GM23338 (cell line): ENCODE data around the gene CELF4. TPM values are rescaled to one million over a fixed set of nuclear protein-coding genes. Genes with fewer than 3 reads are reported as not detected.

Experiments used
- ATAC-seq: fragments of 200-7000 bp; cut with Tn5 transposase; 3 replicates; pipeline ENCODE4 v1.9.1; 2020
- DNase-seq: peaks from one replicate; pipeline ENCODE4 v3.0.0-alpha.2; 2015; ENCODE audit warnings: low spot score
- H2AFZ ChIP-seq: fragments of 200-600 bp; sonication (generic); 2 replicates; pipeline ENCODE4 v1.8.0; 2016; ENCODE audit warnings: antibody characterized with exemption, mild to moderate bottlenecking, moderate library complexity
- H3F3A ChIP-seq: fragments of 200-600 bp; sonication (generic); replicated peaks from 2 replicates; pipeline ENCODE4 v1.8.0; 2017; ENCODE audit warnings: antibody characterized with exemption, mixed run types, low read depth
- H3K27ac ChIP-seq: fragments of 200-600 bp; sonication (generic); 2 replicates; pipeline ENCODE4 v1.6.1; 2016; ENCODE audit warnings: low read depth
- H3K27me3 ChIP-seq: fragments of 200-600 bp; sonication (generic); 2 replicates; pipeline ENCODE4 v1.8.0; 2016; ENCODE audit warnings: mild to moderate bottlenecking, mixed run types, moderate library complexity; ENCODE audit not compliant: insufficient read depth
- H3K36me3 ChIP-seq: fragments of 200-600 bp; sonication (generic); 2 replicates; pipeline ENCODE4 v1.8.0; 2016; ENCODE audit warnings: mild to moderate bottlenecking; ENCODE audit not compliant: insufficient read depth
- H3K4me1 ChIP-seq: fragments of 200-600 bp; sonication (generic); 2 replicates; pipeline ENCODE4 v1.8.0; 2016; ENCODE audit warnings: mild to moderate bottlenecking, moderate library complexity; ENCODE audit not compliant: insufficient read depth
- H3K4me2 ChIP-seq: fragments of 200-600 bp; sonication (generic); 2 replicates; pipeline ENCODE4 v1.7.1; 2017; ENCODE audit warnings: mixed run types
- H3K4me3 ChIP-seq: fragments of 200-600 bp; sonication (generic); 2 replicates; pipeline ENCODE4 v1.6.1; 2016; ENCODE audit warnings: mixed run types
- H3K79me2 ChIP-seq: fragments of 200-600 bp; sonication (generic); replicated peaks from 2 replicates; pipeline ENCODE4 v1.8.0; 2017; ENCODE audit warnings: mild to moderate bottlenecking; ENCODE audit not compliant: insufficient read depth
- H3K9me2 ChIP-seq: fragments of 200-600 bp; sonication (generic); 2 replicates; pipeline ENCODE4 v1.8.0; 2017; ENCODE audit not compliant: insufficient read depth
- H4K20me1 ChIP-seq: fragments of 200-600 bp; sonication (generic); replicated peaks from 2 replicates; pipeline ENCODE4 v1.8.0; 2017; ENCODE audit warnings: mild to moderate bottlenecking; ENCODE audit not compliant: insufficient read depth
- H3K27ac Mint-ChIP-seq: 2 replicates; pipeline ENCODE4 v1.8.0; 2020; ENCODE audit warnings: inconsistent platforms, mild to moderate bottlenecking, moderate library complexity, mixed read lengths
- H3K27me3 Mint-ChIP-seq: 3 replicates; pipeline ENCODE4 v1.8.0; 2022; ENCODE audit warnings: low read depth, mild to moderate bottlenecking, moderate library complexity, mixed read lengths, inconsistent platforms; ENCODE audit not compliant: insufficient read depth, poor library complexity
- H3K36me3 Mint-ChIP-seq: 3 replicates; pipeline ENCODE4 v1.8.0; 2021; ENCODE audit warnings: low read depth, mild to moderate bottlenecking, inconsistent platforms, moderate library complexity, mixed read lengths
- H3K4me1 Mint-ChIP-seq: 3 replicates; pipeline ENCODE4 v1.8.0; 2020; ENCODE audit warnings: mild to moderate bottlenecking, inconsistent platforms, mixed read lengths
- H3K4me3 Mint-ChIP-seq: 3 replicates; pipeline ENCODE4 v1.8.0; 2021; ENCODE audit warnings: moderate library complexity, mild to moderate bottlenecking, inconsistent platforms, mixed read lengths
- H3K9me3 Mint-ChIP-seq: 3 replicates; pipeline ENCODE4 v1.8.0; 2020; ENCODE audit warnings: moderate library complexity, mild to moderate bottlenecking, inconsistent platforms, mixed read lengths
- CREB1 ChIP-seq: fragments of 250-450 bp; sonication (Bioruptor Pico); IDR thresholded peaks from 2 replicates; pipeline ENCODE4 v1.5.0; 2020; ENCODE audit warnings: low read depth, mild to moderate bottlenecking, moderate library complexity
- EZH2 ChIP-seq: fragments of 200-600 bp; sonication (generic); IDR thresholded peaks from one replicate; pipeline ENCODE4 v1.8.0; 2017; ENCODE audit warnings: antibody characterized with exemption, mild to moderate bottlenecking, low read depth; ENCODE audit not compliant: unreplicated experiment
- EZH2phosphoT487 ChIP-seq: fragments of 200-600 bp; sonication (generic); IDR thresholded peaks from one replicate; pipeline ENCODE4 v1.8.1; 2018; ENCODE audit warnings: antibody characterized with exemption; ENCODE audit not compliant: unreplicated experiment
- JUNB ChIP-seq: IDR thresholded peaks from one replicate; pipeline ENCODE4 v1.6.1; 2016; ENCODE audit warnings: antibody characterized with exemption; ENCODE audit not compliant: unreplicated experiment
- NANOG ChIP-seq: IDR thresholded peaks from 2 replicates; pipeline ENCODE4 v1.6.1; 2016; ENCODE audit warnings: antibody characterized with exemption, borderline replicate concordance
- POLR2AphosphoS5 ChIP-seq: IDR thresholded peaks from 2 replicates; pipeline ENCODE4 v1.6.1; 2016; ENCODE audit warnings: antibody characterized with exemption, low read depth
- STAT1 ChIP-seq: IDR thresholded peaks from one replicate; pipeline ENCODE4 v1.6.1; 2016; ENCODE audit warnings: antibody characterized with exemption; ENCODE audit not compliant: unreplicated experiment
- ZNF114 ChIP-seq: fragments of 250-450 bp; sonication (Bioruptor Pico); IDR thresholded peaks from 2 replicates; pipeline ENCODE4 v1.5.0; 2020; ENCODE audit warnings: mild to moderate bottlenecking, moderate library complexity
- ZNF331 ChIP-seq: fragments of 250-450 bp; sonication (Bioruptor Pico); IDR thresholded peaks from 2 replicates; pipeline ENCODE4 v1.5.0; 2020; ENCODE audit warnings: low read depth, mild to moderate bottlenecking, moderate library complexity
- polyA plus RNA-seq: library from polyadenylated mRNA; unstranded; fragments of >200 nt; fragmentation: Nextera tagmentation; extraction: Ambion mirVana; gene quantifications from 2 replicates; pipeline ENCODE4 v1.2.1, GENCODE V29; 2016
- total RNA-seq: library from RNA; depleted of rRNA; stranded (reverse); fragments of >200 nt; shearing (Covaris generic); gene quantifications from 2 replicates; pipeline ENCODE4 v1.2.3, GENCODE V29; 2014
- TF ChIP-seq, protein P1 (sequence below): IDR thresholded peaks from one replicate; pipeline ENCODE4 v1.6.1; 2018; ENCODE audit warnings: antibody characterized with exemption; ENCODE audit not compliant: unreplicated experiment
- TF ChIP-seq, protein P2 (sequence below), 2 experiments: fragments of 200-600 bp in 1 of 2; sonication (generic) in 1 of 2; conservative IDR thresholded peaks; 2 replicates each; pipeline versions ENCODE4 v1.5.1 to v1.6.1; 2016 to 2017; ENCODE audit warnings: antibody characterized with exemption in 2 of 2, low read depth in 2 of 2, mild to moderate bottlenecking in 2 of 2, moderate library complexity in 1 of 2
- TF ChIP-seq, protein P3 (sequence below): fragments of 250-450 bp; sonication (Bioruptor Pico); IDR thresholded peaks from 2 replicates; pipeline ENCODE4 v1.5.0; 2020; ENCODE audit warnings: mild to moderate bottlenecking, moderate library complexity
- TF ChIP-seq, protein P4 (sequence below): IDR thresholded peaks from 2 replicates; pipeline ENCODE4 v1.6.1; 2016; ENCODE audit warnings: antibody characterized with exemption

Gene CELF4
- total and polyA plus RNA-seq, 2 experiments from 2014 or later, result 2.6 to 6.7 TPM

DNA sequence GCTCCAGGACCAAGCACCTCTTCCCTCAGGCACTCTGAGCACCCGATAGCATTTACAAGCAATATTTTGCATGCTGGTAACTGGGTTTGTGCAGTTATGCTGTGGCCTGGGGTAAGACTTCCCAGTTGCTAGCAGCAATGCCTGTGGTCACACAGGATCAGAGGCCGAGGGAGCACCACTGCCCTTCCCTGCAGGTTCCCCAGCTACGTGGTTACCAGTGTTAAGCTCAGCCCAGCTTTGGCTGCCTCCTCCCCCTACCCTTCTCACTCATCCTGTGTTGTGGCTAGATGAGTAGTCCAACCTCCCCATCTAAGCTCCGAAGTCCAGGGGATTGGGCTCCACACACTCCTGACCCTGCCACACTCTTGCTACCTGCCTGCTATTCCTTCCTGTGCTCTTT, 141.1 kb downstream of the CELF4 start:
- no peaks in the 10 kb centered on the region for H4K20me1 ChIP-seq
- TF ChIP-seq EZH2phosphoT487 (no peak), STAT1 (no peak), CREB1 (CRISPR knock-in tag) (no peak), POLR2AphosphoS5 (no peak), ZNF114 (CRISPR knock-in tag) (no peak), ZNF331 (CRISPR knock-in tag) (no peak), EZH2 (no peak), JUNB (no peak), NANOG (no peak)
- TF ChIP-seq, protein P1, sequence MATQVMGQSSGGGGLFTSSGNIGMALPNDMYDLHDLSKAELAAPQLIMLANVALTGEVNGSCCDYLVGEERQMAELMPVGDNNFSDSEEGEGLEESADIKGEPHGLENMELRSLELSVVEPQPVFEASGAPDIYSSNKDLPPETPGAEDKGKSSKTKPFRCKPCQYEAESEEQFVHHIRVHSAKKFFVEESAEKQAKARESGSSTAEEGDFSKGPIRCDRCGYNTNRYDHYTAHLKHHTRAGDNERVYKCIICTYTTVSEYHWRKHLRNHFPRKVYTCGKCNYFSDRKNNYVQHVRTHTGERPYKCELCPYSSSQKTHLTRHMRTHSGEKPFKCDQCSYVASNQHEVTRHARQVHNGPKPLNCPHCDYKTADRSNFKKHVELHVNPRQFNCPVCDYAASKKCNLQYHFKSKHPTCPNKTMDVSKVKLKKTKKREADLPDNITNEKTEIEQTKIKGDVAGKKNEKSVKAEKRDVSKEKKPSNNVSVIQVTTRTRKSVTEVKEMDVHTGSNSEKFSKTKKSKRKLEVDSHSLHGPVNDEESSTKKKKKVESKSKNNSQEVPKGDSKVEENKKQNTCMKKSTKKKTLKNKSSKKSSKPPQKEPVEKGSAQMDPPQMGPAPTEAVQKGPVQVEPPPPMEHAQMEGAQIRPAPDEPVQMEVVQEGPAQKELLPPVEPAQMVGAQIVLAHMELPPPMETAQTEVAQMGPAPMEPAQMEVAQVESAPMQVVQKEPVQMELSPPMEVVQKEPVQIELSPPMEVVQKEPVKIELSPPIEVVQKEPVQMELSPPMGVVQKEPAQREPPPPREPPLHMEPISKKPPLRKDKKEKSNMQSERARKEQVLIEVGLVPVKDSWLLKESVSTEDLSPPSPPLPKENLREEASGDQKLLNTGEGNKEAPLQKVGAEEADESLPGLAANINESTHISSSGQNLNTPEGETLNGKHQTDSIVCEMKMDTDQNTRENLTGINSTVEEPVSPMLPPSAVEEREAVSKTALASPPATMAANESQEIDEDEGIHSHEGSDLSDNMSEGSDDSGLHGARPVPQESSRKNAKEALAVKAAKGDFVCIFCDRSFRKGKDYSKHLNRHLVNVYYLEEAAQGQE, result no peak
- TF ChIP-seq, protein P2, sequence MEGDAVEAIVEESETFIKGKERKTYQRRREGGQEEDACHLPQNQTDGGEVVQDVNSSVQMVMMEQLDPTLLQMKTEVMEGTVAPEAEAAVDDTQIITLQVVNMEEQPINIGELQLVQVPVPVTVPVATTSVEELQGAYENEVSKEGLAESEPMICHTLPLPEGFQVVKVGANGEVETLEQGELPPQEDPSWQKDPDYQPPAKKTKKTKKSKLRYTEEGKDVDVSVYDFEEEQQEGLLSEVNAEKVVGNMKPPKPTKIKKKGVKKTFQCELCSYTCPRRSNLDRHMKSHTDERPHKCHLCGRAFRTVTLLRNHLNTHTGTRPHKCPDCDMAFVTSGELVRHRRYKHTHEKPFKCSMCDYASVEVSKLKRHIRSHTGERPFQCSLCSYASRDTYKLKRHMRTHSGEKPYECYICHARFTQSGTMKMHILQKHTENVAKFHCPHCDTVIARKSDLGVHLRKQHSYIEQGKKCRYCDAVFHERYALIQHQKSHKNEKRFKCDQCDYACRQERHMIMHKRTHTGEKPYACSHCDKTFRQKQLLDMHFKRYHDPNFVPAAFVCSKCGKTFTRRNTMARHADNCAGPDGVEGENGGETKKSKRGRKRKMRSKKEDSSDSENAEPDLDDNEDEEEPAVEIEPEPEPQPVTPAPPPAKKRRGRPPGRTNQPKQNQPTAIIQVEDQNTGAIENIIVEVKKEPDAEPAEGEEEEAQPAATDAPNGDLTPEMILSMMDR (conservative IDR thresholded peaks at IDR 0.05; ENCODE audit: low read depth in 2 of 2), result no peak
- TF ChIP-seq, protein P3, sequence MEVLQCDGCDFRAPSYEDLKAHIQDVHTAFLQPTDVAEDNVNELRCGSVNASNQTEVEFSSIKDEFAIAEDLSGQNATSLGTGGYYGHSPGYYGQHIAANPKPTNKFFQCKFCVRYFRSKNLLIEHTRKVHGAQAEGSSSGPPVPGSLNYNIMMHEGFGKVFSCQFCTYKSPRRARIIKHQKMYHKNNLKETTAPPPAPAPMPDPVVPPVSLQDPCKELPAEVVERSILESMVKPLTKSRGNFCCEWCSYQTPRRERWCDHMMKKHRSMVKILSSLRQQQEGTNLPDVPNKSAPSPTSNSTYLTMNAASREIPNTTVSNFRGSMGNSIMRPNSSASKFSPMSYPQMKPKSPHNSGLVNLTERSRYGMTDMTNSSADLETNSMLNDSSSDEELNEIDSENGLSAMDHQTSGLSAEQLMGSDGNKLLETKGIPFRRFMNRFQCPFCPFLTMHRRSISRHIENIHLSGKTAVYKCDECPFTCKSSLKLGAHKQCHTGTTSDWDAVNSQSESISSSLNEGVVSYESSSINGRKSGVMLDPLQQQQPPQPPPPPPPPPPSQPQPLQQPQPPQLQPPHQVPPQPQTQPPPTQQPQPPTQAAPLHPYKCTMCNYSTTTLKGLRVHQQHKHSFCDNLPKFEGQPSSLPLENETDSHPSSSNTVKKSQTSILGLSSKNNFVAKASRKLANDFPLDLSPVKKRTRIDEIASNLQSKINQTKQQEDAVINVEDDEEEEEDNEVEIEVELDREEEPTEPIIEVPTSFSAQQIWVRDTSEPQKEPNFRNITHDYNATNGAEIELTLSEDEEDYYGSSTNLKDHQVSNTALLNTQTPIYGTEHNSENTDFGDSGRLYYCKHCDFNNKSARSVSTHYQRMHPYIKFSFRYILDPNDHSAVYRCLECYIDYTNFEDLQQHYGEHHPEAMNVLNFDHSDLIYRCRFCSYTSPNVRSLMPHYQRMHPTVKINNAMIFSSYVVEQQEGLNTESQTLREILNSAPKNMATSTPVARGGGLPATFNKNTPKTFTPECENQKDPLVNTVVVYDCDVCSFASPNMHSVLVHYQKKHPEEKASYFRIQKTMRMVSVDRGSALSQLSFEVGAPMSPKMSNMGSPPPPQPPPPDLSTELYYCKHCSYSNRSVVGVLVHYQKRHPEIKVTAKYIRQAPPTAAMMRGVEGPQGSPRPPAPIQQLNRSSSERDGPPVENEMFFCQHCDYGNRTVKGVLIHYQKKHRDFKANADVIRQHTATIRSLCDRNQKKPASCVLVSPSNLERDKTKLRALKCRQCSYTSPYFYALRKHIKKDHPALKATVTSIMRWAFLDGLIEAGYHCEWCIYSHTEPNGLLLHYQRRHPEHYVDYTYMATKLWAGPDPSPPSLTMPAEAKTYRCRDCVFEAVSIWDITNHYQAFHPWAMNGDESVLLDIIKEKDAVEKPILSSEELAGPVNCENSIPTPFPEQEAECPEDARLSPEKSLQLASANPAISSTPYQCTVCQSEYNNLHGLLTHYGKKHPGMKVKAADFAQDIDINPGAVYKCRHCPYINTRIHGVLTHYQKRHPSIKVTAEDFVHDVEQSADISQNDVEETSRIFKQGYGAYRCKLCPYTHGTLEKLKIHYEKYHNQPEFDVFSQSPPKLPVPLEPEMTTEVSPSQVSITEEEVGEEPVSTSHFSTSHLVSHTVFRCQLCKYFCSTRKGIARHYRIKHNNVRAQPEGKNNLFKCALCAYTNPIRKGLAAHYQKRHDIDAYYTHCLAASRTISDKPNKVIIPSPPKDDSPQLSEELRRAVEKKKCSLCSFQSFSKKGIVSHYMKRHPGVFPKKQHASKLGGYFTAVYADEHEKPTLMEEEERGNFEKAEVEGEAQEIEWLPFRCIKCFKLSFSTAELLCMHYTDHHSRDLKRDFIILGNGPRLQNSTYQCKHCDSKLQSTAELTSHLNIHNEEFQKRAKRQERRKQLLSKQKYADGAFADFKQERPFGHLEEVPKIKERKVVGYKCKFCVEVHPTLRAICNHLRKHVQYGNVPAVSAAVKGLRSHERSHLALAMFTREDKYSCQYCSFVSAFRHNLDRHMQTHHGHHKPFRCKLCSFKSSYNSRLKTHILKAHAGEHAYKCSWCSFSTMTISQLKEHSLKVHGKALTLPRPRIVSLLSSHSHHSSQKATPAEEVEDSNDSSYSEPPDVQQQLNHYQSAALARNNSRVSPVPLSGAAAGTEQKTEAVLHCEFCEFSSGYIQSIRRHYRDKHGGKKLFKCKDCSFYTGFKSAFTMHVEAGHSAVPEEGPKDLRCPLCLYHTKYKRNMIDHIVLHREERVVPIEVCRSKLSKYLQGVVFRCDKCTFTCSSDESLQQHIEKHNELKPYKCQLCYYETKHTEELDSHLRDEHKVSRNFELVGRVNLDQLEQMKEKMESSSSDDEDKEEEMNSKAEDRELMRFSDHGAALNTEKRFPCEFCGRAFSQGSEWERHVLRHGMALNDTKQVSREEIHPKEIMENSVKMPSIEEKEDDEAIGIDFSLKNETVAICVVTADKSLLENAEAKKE (CRISPR knock-in tag), result no peak
- TF ChIP-seq, protein P4, sequence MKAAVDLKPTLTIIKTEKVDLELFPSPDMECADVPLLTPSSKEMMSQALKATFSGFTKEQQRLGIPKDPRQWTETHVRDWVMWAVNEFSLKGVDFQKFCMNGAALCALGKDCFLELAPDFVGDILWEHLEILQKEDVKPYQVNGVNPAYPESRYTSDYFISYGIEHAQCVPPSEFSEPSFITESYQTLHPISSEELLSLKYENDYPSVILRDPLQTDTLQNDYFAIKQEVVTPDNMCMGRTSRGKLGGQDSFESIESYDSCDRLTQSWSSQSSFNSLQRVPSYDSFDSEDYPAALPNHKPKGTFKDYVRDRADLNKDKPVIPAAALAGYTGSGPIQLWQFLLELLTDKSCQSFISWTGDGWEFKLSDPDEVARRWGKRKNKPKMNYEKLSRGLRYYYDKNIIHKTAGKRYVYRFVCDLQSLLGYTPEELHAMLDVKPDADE, result no peak
- H2AFZ ChIP-seq, result no peak overlapping the region
- no peaks in the 10 kb centered on the region; the same call in 1 of the 2 replicates for H3K36me3 ChIP-seq
- H3K27ac ChIP-seq, result no peak overlapping the region
- no peaks in the 10 kb centered on the region for H3K9me3 Mint-ChIP-seq
- peaks cover 17% of the 10 kb centered on the region for H3K27me3 Mint-ChIP-seq
- H3K4me3 Mint-ChIP-seq, result no peak overlapping the region
- H3K27me3 ChIP-seq, result no peaks in the 10 kb centered on the region
- no peaks in the 10 kb centered on the region for H3K36me3 Mint-ChIP-seq
- no peaks in the 10 kb centered on the region for H3K79me2 ChIP-seq
- H3K27ac Mint-ChIP-seq, result no peak overlapping the region
- H3K9me2 ChIP-seq, result no peaks in the 10 kb centered on the region
- ATAC-seq (no peak), DNase-seq (no peak)
- no peak overlapping the region for H3K4me2 ChIP-seq
- H3F3A ChIP-seq, result no peaks in the 10 kb centered on the region
- no peaks in the 10 kb centered on the region; the same call in 1 of the 2 replicates for H3K4me1 ChIP-seq
- peaks cover 14% of the 10 kb centered on the region for H3K4me1 Mint-ChIP-seq
- no peak overlapping the region for H3K4me3 ChIP-seq
